ENCODE measurements around the gene THEM4. TPM values are rescaled to one million over a fixed set of nuclear protein-coding genes. Genes with fewer than 3 reads are reported as not detected.

The THEM4 gene
- 24.7 and 27.5 TPM in 2 replicates for total RNA-seq

GRCh38 chr1:151909167-151910149, at the start of gene THEM4:
TSS of gene THEM4 (minus strand) at chr1:151909511. CDS start at chr1:151909458, 53 bp downstream.
- peak; percentile 87 for DNase-seq (ENCODE audit: low spot score)
- Mint-ChIP-seq H3K9me3 (peaks cover 25% of the 10 kb centered on the region), H3K4me3 (peak within 1 kb of the TSS; percentile 80), H3K27ac (peak within 1 kb of the TSS; percentile 85), H3K27me3 (ENCODE audit: insufficient read depth) (peaks cover 5% of the 10 kb centered on the region), H3K4me1 (ENCODE audit: low read depth) (peaks cover 37% of the 10 kb centered on the region), H3K36me3 (ENCODE audit: low read depth) (peaks cover 38% of the 10 kb centered on the region)
- intact Hi-C loops (cut with micrococcal nuclease), result loop anchor here (1.0 to 5.0 kb wide), 6 partner anchors 11 to 451 kb away; partner anchors contain the start of genes SNX27 and TDRKH

- Mint-ChIP-seq H3K9me3 (no peaks in the 10 kb centered on the region), H3K4me3 (no peak overlapping the region), H3K27ac (no peak overlapping the region), H3K4me1 (ENCODE audit: low read depth) (peaks cover 5% of the 10 kb centered on the region), H3K27me3 (ENCODE audit: insufficient read depth) (peaks cover 15% of the 10 kb centered on the region), H3K36me3 (ENCODE audit: low read depth) (no peaks in the 10 kb centered on the region)
- intact Hi-C loops (cut with micrococcal nuclease), result no loop called here
- no peak for DNase-seq (ENCODE audit: low spot score)
Observed at GRCh38 chr1:151958959-151959358, 49.6 kb upstream of the THEM4 start.

DNA sequence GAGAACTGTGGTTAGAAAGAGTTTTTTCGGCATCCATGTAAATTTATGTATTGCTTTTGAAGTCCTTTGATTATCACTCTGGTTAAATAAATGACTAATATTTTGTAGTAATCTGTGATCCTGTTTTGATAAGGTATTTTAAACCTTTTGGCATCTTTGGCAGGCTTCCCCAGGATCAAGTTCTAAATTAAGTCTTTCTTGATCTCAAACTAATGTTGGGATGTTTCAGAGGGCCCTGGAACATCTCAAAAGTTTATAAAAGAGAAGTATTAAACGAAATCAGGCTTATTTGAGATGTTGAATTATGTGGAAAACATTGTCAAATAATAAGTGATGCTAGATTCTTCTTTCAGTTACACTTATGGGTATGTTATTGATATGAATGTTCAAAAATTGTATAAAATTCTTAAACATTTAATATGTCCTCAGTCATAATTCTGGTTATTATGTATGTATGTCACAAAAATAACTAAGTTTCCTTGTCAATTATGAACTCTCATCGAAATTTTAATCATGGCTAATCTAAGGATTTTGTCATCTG, 47.7 kb upstream of the THEM4 start:
- no peak for DNase-seq (ENCODE audit: low spot score)
- H3K36me3 Mint-ChIP-seq (ENCODE audit: low read depth), result no peaks in the 10 kb centered on the region
- no peaks in the 10 kb centered on the region for H3K9me3 Mint-ChIP-seq
- peaks cover 5% of the 10 kb centered on the region for H3K4me1 Mint-ChIP-seq (ENCODE audit: low read depth)
- H3K27me3 Mint-ChIP-seq (ENCODE audit: insufficient read depth), result peaks cover 8% of the 10 kb centered on the region
- no peak overlapping the region for H3K27ac Mint-ChIP-seq
- no peak overlapping the region for H3K4me3 Mint-ChIP-seq
- intact Hi-C loops (cut with micrococcal nuclease), result no loop called here

DNA sequence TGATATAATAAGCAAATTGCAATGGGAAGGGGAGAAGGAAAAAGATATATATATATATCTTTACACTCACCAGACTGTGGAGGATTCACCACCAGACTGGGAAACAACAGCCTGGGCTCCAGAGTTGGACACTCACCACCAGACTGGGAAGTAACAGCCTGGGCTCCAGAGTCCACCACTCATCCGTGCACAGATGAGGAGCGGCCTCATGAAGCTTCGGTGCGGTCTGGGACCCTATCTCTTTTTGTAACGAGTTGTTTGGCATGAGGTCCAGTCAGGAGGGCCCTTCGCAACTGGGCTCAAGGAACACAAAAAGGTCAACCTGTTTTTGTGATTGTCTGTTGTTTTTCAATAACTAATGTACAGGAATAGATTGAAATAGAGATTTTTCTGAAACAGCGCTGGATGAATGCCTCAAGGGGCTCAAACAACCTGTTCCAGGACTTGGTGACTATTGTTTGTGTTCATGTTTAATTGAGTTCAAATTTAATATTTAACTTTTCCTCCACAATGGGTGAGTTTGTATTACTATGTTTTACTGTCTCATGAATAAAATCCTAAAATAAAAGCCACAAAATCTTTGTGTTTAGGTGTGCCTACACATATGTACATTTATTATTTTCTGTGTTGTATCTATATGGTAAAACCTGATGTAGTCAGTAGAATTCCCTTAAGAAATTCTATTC, 44.2 kb upstream of the THEM4 start:
- no peaks in the 10 kb centered on the region for H3K4me1 Mint-ChIP-seq (ENCODE audit: low read depth)
- H3K9me3 Mint-ChIP-seq, result no peaks in the 10 kb centered on the region
- intact Hi-C loops (cut with micrococcal nuclease), result no loop called here
- H3K4me3 Mint-ChIP-seq, result no peak overlapping the region
- H3K27me3 Mint-ChIP-seq (ENCODE audit: insufficient read depth), result peaks cover 11% of the 10 kb centered on the region
- DNase-seq (ENCODE audit: low spot score), result no peak
- no peaks in the 10 kb centered on the region for H3K36me3 Mint-ChIP-seq (ENCODE audit: low read depth)
- no peak overlapping the region for H3K27ac Mint-ChIP-seq

GRCh38 chr1:151952811-151953210, 43.5 kb upstream of the THEM4 start:
- no peak overlapping the region for H3K27ac Mint-ChIP-seq
- H3K4me3 Mint-ChIP-seq, result no peak overlapping the region
- DNase-seq (ENCODE audit: low spot score), result no peak
- H3K4me1 Mint-ChIP-seq (ENCODE audit: low read depth), result no peaks in the 10 kb centered on the region
- peaks cover 8% of the 10 kb centered on the region for H3K27me3 Mint-ChIP-seq (ENCODE audit: insufficient read depth)
- intact Hi-C loops (cut with micrococcal nuclease), result no loop called here
- H3K36me3 Mint-ChIP-seq (ENCODE audit: low read depth), result no peaks in the 10 kb centered on the region
- H3K9me3 Mint-ChIP-seq, result no peaks in the 10 kb centered on the region

DNA sequence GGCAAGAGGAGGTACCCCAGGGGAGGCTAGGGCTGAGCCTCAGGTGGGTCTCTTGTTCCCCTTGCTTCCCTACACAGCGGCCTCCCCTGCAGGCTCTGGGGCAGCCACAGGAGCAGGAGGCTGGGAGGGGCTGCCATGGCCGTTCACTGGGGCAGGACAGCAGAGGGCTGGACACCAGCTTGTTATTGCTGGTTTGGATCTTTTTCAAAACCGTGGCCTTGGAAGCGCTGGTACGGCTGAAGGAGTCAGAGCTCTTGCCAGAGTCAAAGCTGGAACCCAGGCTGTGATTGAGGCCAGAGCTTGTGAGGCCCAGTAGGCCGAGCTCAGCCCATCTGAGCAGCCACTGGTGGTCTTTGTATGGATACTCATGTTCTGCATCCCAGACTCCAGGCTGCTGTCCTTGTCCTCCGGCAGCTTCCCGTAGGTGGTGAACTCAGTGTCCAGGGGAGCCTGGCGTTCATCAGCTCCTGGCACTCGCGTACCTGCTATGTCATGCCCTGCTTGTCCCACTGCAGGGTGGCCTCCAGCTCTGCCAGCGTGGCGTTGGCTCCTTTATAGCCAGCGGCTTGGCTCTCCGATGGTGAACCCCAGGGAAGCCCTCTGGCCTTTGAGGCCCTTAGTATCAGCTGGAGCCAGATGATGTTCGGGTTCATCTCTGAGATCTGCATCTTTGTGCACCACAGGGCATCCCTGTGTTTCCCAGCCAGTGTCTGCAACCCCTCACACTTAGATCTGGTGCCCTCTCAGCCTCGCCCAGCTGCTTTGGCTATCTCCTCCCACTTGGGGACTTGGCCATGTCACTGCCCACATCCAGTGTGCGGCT, 40.3 kb upstream of the THEM4 start:
- Mint-ChIP-seq H3K4me3 (no peak overlapping the region), H3K9me3 (no peaks in the 10 kb centered on the region), H3K27me3 (ENCODE audit: insufficient read depth) (peaks cover 6% of the 10 kb centered on the region), H3K27ac (no peak overlapping the region), H3K4me1 (ENCODE audit: low read depth) (peaks cover 25% of the 10 kb centered on the region), H3K36me3 (ENCODE audit: low read depth) (peaks cover 1% of the 10 kb centered on the region)
- intact Hi-C loops (cut with micrococcal nuclease), result no loop called here
- DNase-seq (ENCODE audit: low spot score), result no peak

DNA sequence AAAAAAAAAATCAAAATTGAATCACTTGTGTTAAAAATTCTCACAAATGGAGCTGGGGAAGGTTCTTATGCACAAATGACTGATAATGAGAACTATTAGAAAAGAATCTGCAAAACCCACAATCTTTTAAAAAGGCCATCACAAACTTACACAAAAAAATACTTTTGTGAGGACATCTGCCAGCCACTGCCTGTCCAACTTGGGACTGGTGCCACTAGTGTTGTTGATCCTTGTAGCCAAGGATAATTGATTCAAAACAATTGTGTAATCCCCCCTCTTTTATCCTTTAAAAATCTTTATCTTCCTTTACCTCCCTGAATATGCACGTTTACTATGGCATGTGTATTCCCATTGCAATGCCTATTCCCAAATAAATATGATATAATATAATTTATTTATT, 39.2 kb upstream of the THEM4 start:
- Mint-ChIP-seq H3K4me3 (no peak overlapping the region), H3K36me3 (ENCODE audit: low read depth) (peaks cover 1% of the 10 kb centered on the region), H3K9me3 (no peaks in the 10 kb centered on the region), H3K27me3 (ENCODE audit: insufficient read depth) (peaks cover 6% of the 10 kb centered on the region), H3K27ac (no peak overlapping the region), H3K4me1 (ENCODE audit: low read depth) (peaks cover 30% of the 10 kb centered on the region)
- DNase-seq (ENCODE audit: low spot score), result no peak
- intact Hi-C loops (cut with micrococcal nuclease), result no loop called here

- Mint-ChIP-seq H3K27ac (peak overlapping the region; percentile 88), H3K9me3 (no peaks in the 10 kb centered on the region), H3K27me3 (ENCODE audit: insufficient read depth) (peaks cover 4% of the 10 kb centered on the region), H3K36me3 (ENCODE audit: low read depth) (peaks cover 1% of the 10 kb centered on the region), H3K4me1 (ENCODE audit: low read depth) (peaks cover 38% of the 10 kb centered on the region), H3K4me3 (no peak overlapping the region)
- intact Hi-C loops (cut with micrococcal nuclease), result no loop called here
- DNase-seq (ENCODE audit: low spot score), result no peak
Observed at GRCh38 chr1:151947140-151947539, 37.8 kb upstream of the THEM4 start.

GRCh38 chr1:151945725-151946722, 36.7 kb upstream of the THEM4 start:
- peaks cover 49% of the 10 kb centered on the region for H3K4me1 Mint-ChIP-seq (ENCODE audit: low read depth)
- intact Hi-C loops (cut with micrococcal nuclease), result loop anchor here (1.0 kb wide), 2 partner anchors 22 to 38 kb away; no protein-coding TSS in a partner anchor

DNA sequence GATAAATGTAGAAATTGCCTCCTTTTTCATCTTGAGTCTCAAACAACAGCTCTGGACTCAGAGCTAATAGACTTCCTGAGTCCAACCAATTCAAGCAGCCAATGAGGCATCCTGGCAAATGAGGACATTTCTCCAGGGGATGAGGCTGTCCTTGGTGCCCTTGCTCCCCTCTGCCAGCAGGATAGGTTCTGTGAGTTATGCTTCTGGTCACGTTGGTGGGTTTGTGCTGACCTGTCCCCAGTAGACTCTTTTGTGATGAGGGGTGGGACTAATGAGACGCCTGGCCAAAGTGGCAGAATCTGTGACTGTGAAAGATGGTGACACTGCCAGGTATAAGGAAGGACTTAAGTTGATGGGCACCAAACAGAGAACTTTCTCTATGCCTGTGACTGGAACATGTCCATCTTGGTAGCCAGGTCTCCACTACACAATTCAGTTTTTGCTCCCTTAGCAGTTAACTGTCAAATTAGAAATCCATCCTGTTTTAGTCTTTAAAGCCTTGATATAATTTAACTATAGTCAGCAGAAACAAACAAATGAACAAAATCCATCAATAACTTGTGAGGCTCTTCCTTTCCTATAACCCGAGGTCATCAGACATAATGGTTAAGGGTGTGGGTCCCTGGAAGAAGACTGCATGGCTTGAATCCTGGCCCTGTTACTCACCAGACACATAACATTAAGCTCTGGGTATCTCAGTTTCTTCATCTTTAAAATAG, 35.7 kb upstream of the THEM4 start:
- H3K27me3 Mint-ChIP-seq (ENCODE audit: insufficient read depth), result peaks cover 1% of the 10 kb centered on the region
- peak overlapping the region; percentile 88 for H3K27ac Mint-ChIP-seq
- no peaks in the 10 kb centered on the region for H3K9me3 Mint-ChIP-seq
- peaks cover 1% of the 10 kb centered on the region for H3K36me3 Mint-ChIP-seq (ENCODE audit: low read depth)
- no peak for DNase-seq (ENCODE audit: low spot score)
- peaks cover 50% of the 10 kb centered on the region for H3K4me1 Mint-ChIP-seq (ENCODE audit: low read depth)
- intact Hi-C loops (cut with micrococcal nuclease), result no loop called here
- no peak overlapping the region for H3K4me3 Mint-ChIP-seq

More at GRCh38 chr1:151945725-151946722, 36.7 kb upstream of the THEM4 start:
- DNase-seq (ENCODE audit: low spot score), result peak; percentile 77
- no peaks in the 10 kb centered on the region for H3K9me3 Mint-ChIP-seq
- H3K27me3 Mint-ChIP-seq (ENCODE audit: insufficient read depth), result peaks cover 1% of the 10 kb centered on the region
- H3K4me3 Mint-ChIP-seq, result peak overlapping the region; percentile 58
- H3K36me3 Mint-ChIP-seq (ENCODE audit: low read depth), result peaks cover 1% of the 10 kb centered on the region
- H3K27ac Mint-ChIP-seq, result peak overlapping the region; percentile 88

Measured in activated T-helper 1 cell treated with anti-CD3 and anti-CD28 coated beads, Interleukin-12 subunit alpha, Interleukin-12 subunit beta, Interleukin-2, Interleukin-4 antibody, amounts not matched to agents 30 ng/mL and 10 ng/mL and 1 ng/mL, durations not matched to agents 14 hours and 24 hours and 36 hours (primary cell).